Liver (tissue), 9 donors: ENCODE data around the gene CRISP3. TPM values are rescaled to one million over a fixed set of nuclear protein-coding genes. Genes with fewer than 3 reads are reported as not detected.

ENCODE experiments used
- DNase-seq: peaks from one replicate; pipeline ENCODE4 v3.0.0-alpha.2; 2017; ENCODE audit warnings: low spot score
- H3K27ac ChIP-seq, 2 donors: one replicate each; pipeline ENCODE4 v1.7.0; 2013; ENCODE audit warnings: inconsistent platforms in 2 of 2, low read length in 2 of 2, control low read depth in 1 of 2, low read depth in 1 of 2, mild to moderate bottlenecking in 1 of 2
- H3K27me3 ChIP-seq, 4 donors: one replicate each; pipeline versions ENCODE4 v1.6.1 to v1.7.0; 2013; ENCODE audit warnings: low read length in 3 of 4, inconsistent platforms in 1 of 4, mild to moderate bottlenecking in 1 of 4, moderate library complexity in 1 of 4; ENCODE audit not compliant: control insufficient read depth in 4 of 4, insufficient read depth in 4 of 4
- H3K36me3 ChIP-seq, 4 donors: one replicate each; pipeline versions ENCODE4 v1.6.1 to v1.7.0; 2013; ENCODE audit warnings: low read length in 3 of 4, mild to moderate bottlenecking in 3 of 4, low read depth in 1 of 4, moderate library complexity in 1 of 4; ENCODE audit not compliant: control insufficient read depth in 4 of 4, insufficient read depth in 3 of 4
- H3K4me1 ChIP-seq, 4 donors: one replicate each; pipeline versions ENCODE4 v1.6.1 to v1.7.0; 2013; ENCODE audit warnings: low read length in 3 of 4, mild to moderate bottlenecking in 3 of 4, moderate library complexity in 1 of 4; ENCODE audit not compliant: control insufficient read depth in 4 of 4, insufficient read depth in 4 of 4
- H3K4me3 ChIP-seq, 3 donors: one replicate each; pipeline versions ENCODE4 v1.6.1 to v1.7.0; 2013; ENCODE audit warnings: low read length in 3 of 3, control low read depth in 1 of 3, low read depth in 1 of 3, mild to moderate bottlenecking in 1 of 3
- H3K9ac ChIP-seq, 2 donors: one replicate each; pipeline ENCODE4 v1.7.0; 2013; ENCODE audit warnings: low read length in 2 of 2, mild to moderate bottlenecking in 2 of 2, moderate library complexity in 2 of 2, control low read depth in 1 of 2, low read depth in 1 of 2
- H3K9me3 ChIP-seq, 4 donors: one replicate each; pipeline versions ENCODE4 v1.6.1 to v1.7.0; 2013; ENCODE audit warnings: low read length in 3 of 4; ENCODE audit not compliant: control insufficient read depth in 4 of 4
- EGR1 ChIP-seq, 2 donors: IDR thresholded peaks; 2 replicates each; pipeline ENCODE4 v1.6.1; 2016 to 2018; ENCODE audit warnings: antibody characterized with exemption in 2 of 2, low read depth in 2 of 2
- FOXA1 ChIP-seq: IDR thresholded peaks from 2 replicates; pipeline ENCODE4 v1.6.1; 2016; ENCODE audit warnings: antibody characterized with exemption
- FOXA2 ChIP-seq: IDR thresholded peaks from 2 replicates; pipeline ENCODE4 v1.6.1; 2016; ENCODE audit warnings: antibody characterized with exemption
- GABPA ChIP-seq, 2 donors: IDR thresholded peaks in 1 of 2; conservative IDR thresholded peaks in 1 of 2; 2 replicates each; pipeline ENCODE4 v1.6.1; 2016; ENCODE audit warnings: antibody characterized with exemption in 2 of 2, mild to moderate bottlenecking in 1 of 2, moderate library complexity in 1 of 2
- HNF4A ChIP-seq, 2 donors: conservative IDR thresholded peaks; 2 replicates each; pipeline ENCODE4 v1.6.1; 2016; ENCODE audit warnings: antibody characterized with exemption in 2 of 2, mild to moderate bottlenecking in 2 of 2
- HNF4G ChIP-seq: IDR thresholded peaks from 2 replicates; pipeline ENCODE4 v1.6.1; 2016; ENCODE audit warnings: antibody characterized with exemption
- JUND ChIP-seq, 2 donors: IDR thresholded peaks; 2 replicates each; pipeline ENCODE4 v1.6.1; 2016; ENCODE audit warnings: antibody characterized with exemption in 2 of 2
- NR2F2 ChIP-seq: IDR thresholded peaks from 2 replicates; pipeline ENCODE4 v1.6.1; 2016; ENCODE audit warnings: antibody characterized with exemption
- RAD21 ChIP-seq, 2 donors: IDR thresholded peaks; 2 replicates each; pipeline ENCODE4 v1.6.1; 2016; ENCODE audit warnings: antibody characterized with exemption in 2 of 2, mild to moderate bottlenecking in 2 of 2
- REST ChIP-seq: IDR thresholded peaks from 2 replicates; pipeline ENCODE4 v1.6.1; 2016; ENCODE audit warnings: antibody characterized with exemption, mild to moderate bottlenecking
- RXRA ChIP-seq, 2 donors: IDR thresholded peaks; 2 replicates each; pipeline ENCODE4 v1.6.1; 2017 to 2018; ENCODE audit warnings: antibody characterized with exemption in 2 of 2, mild to moderate bottlenecking in 1 of 2
- SP1 ChIP-seq: IDR thresholded peaks from 2 replicates; pipeline ENCODE4 v1.6.1; 2018; ENCODE audit warnings: antibody characterized with exemption, mild to moderate bottlenecking
- TAF1 ChIP-seq: conservative IDR thresholded peaks from 2 replicates; pipeline ENCODE4 v1.6.1; 2016; ENCODE audit warnings: antibody characterized with exemption, mild to moderate bottlenecking
- ZBTB33 ChIP-seq: IDR thresholded peaks from 2 replicates; pipeline ENCODE4 v1.6.1; 2016; ENCODE audit warnings: antibody characterized with exemption
- WGBS: extraction: QIAGEN DNeasy Blood & Tissue Kit; methylation state at CpG from one replicate; pipeline ENCODE4 v1.1.7; 2013; 5-methylcytosine and 5-hydroxymethylcytosine counted together
- polyA plus RNA-seq, 2 donors: library from polyadenylated mRNA; stranded (reverse) in 1 of 2; unstranded in 1 of 2; fragments of 200-250 nt in 1 of 2; fragments of >200 nt in 1 of 2; fragmentation: Nextera tagmentation in 1 of 2; extraction: Ambion mirVana in 1 of 2; gene quantifications; one replicate each; pipeline versions ENCODE4 v1.2.1 to v1.2.3, GENCODE V29; 2013 to 2015
- total RNA-seq, 2 donors: library from RNA; depleted of rRNA; stranded (reverse); fragments of >200 nt; gene quantifications; one replicate each; pipeline ENCODE4 v1.2.3, GENCODE V29; 2014
- TF ChIP-seq, protein P1 (sequence below): fragments of 150-350 bp; IDR thresholded peaks from 2 replicates; pipeline ENCODE4 v1.5.1; 2017; ENCODE audit warnings: improper control_type of control experiment, low read depth, low read length; ENCODE audit not compliant: missing input control
- TF ChIP-seq, protein P2 (sequence below): IDR thresholded peaks from 2 replicates; pipeline ENCODE4 v1.6.1; 2016; ENCODE audit warnings: antibody characterized with exemption
- donor health status: healthy.
- donor health status: healthy.
- donor health status: healthy.
- donor health status: healthy.
- donor health status: healthy.

The CRISP3 gene
- total and polyA plus RNA-seq, 4 donors: 0.08 to 1.1 (median 0.33) TPM; not detected in 1

GRCh38 chr6:49693512-49693911 lies 50.7 kb downstream of the CRISP3 start:
- H3K9me3 ChIP-seq: peaks cover 0 to 5% (median 1%) of the 10 kb centered on the region in 4 donors

DNA sequence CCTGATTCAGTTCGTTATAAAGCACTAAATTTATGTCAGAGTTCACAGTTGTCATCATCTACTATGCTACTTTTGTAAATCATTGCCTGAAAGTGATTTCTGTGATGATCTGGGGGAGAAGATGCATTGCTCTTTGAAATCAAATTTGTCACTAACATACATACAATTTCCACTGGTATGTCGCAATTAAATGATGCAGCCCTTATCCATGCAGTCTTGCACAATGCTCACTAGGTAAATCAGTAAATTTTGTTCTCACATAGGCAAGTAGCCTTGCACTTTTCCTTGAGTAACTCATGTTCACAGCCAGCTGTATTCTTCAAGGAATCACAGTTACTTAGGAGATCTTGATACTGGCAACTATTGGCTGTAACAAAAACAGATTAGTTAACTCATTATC lies 51.7 kb downstream of the CRISP3 start:
- Histone ChIP-seq H3K36me3 (no peaks in the 10 kb centered on the region), H3K9me3 (peaks cover 0 to 5% (median 1%) of the 10 kb centered on the region in 4 donors), H3K27ac (no peak overlapping the region), H3K9ac (no peak overlapping the region), H3K4me3 (no peak overlapping the region), H3K4me1 (no peaks in the 10 kb centered on the region), H3K27me3 (no peaks in the 10 kb centered on the region)
- TF ChIP-seq GABPA (IDR thresholded peaks at IDR 0.05 in 1 of 2, conservative IDR thresholded peaks at IDR 0.05 in 1 of 2) (no peak), HNF4A (conservative IDR thresholded peaks at IDR 0.05) (no peak), RXRA (IDR thresholded peaks at IDR 0.05) (no peak), FOXA1 (no peak), EGR1 (IDR thresholded peaks at IDR 0.05; ENCODE audit: low read depth in 2 of 2) (no peak), RAD21 (IDR thresholded peaks at IDR 0.05) (no peak), TAF1 (no peak), ZBTB33 (no peak), HNF4G (no peak), SP1 (no peak), NR2F2 (no peak), FOXA2 (no peak), REST (no peak)
- TF ChIP-seq, protein P1, sequence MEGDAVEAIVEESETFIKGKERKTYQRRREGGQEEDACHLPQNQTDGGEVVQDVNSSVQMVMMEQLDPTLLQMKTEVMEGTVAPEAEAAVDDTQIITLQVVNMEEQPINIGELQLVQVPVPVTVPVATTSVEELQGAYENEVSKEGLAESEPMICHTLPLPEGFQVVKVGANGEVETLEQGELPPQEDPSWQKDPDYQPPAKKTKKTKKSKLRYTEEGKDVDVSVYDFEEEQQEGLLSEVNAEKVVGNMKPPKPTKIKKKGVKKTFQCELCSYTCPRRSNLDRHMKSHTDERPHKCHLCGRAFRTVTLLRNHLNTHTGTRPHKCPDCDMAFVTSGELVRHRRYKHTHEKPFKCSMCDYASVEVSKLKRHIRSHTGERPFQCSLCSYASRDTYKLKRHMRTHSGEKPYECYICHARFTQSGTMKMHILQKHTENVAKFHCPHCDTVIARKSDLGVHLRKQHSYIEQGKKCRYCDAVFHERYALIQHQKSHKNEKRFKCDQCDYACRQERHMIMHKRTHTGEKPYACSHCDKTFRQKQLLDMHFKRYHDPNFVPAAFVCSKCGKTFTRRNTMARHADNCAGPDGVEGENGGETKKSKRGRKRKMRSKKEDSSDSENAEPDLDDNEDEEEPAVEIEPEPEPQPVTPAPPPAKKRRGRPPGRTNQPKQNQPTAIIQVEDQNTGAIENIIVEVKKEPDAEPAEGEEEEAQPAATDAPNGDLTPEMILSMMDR: no peak
- TF ChIP-seq, protein P2, sequence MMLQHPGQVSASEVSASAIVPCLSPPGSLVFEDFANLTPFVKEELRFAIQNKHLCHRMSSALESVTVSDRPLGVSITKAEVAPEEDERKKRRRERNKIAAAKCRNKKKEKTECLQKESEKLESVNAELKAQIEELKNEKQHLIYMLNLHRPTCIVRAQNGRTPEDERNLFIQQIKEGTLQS: no peak
- WGBS: 73% methylated on average over 2 of the region's 2 CpGs
- no peak for DNase-seq

More at GRCh38 chr6:49693512-49693911, 50.7 kb downstream of the CRISP3 start:
- Histone ChIP-seq H3K27me3 (no peaks in the 10 kb centered on the region), H3K4me3 (no peak overlapping the region), H3K4me1 (no peaks in the 10 kb centered on the region), H3K9ac (no peak overlapping the region), H3K27ac (no peak overlapping the region), H3K36me3 (no peaks in the 10 kb centered on the region)
- no peak for DNase-seq
- 72% methylated on average over 1 of the region's 1 CpG for WGBS
- TF ChIP-seq FOXA1: no peak
- no peak for TF ChIP-seq TAF1
- TF ChIP-seq GABPA (IDR thresholded peaks at IDR 0.05 in 1 of 2, conservative IDR thresholded peaks at IDR 0.05 in 1 of 2): no peak
- TF ChIP-seq JUND (IDR thresholded peaks at IDR 0.05): no peak
- TF ChIP-seq HNF4G: no peak
- no peak for TF ChIP-seq RXRA (IDR thresholded peaks at IDR 0.05)

Other genes with a start within 250 kb of the CRISP3 start
- not detected for gene GLYATL3, start 244.5 kb downstream of the CRISP3 start, total RNA-seq
- under 1 TPM in 1 of 2 donors, not detected in 1; 0.09 TPM for gene GLYATL3, start 244.5 kb downstream of the CRISP3 start, polyA plus RNA-seq
- gene C6orf141, start 193.7 kb downstream of the CRISP3 start, total RNA-seq: under 1 TPM; 0.14 to 0.84 TPM
- under 1 TPM; 0.33 to 0.43 TPM for gene C6orf141, start 193.7 kb downstream of the CRISP3 start, polyA plus RNA-seq
- 100 to 1,000 TPM in 1 of 2 donors, not detected in 1; 345 TPM for gene RHAG, start 107.5 kb downstream of the CRISP3 start, total RNA-seq
- gene RHAG, start 107.5 kb downstream of the CRISP3 start, polyA plus RNA-seq: under 1 TPM in 1 of 2 donors, not detected in 1; 0.07 TPM
- gene CRISP2, start 30.8 kb downstream of the CRISP3 start, total RNA-seq: under 1 TPM in 1 of 2 donors, not detected in 1; 0.28 TPM
- gene CRISP2, start 30.8 kb downstream of the CRISP3 start, polyA plus RNA-seq: not detected
- not detected for gene PGK2, start 42.9 kb upstream of the CRISP3 start, total RNA-seq
- not detected for gene PGK2, start 42.9 kb upstream of the CRISP3 start, polyA plus RNA-seq
- not detected for gene CRISP1, start 122.1 kb upstream of the CRISP3 start, total RNA-seq
- not detected for gene CRISP1, start 122.1 kb upstream of the CRISP3 start, polyA plus RNA-seq
- gene DEFB114, start 219.8 kb upstream of the CRISP3 start, total RNA-seq: not detected
- not detected for gene DEFB114, start 219.8 kb upstream of the CRISP3 start, polyA plus RNA-seq
- gene DEFB113, start 225.2 kb upstream of the CRISP3 start, total RNA-seq: not detected
- not detected for gene DEFB113, start 225.2 kb upstream of the CRISP3 start, polyA plus RNA-seq